Adrenal gland (tissue), 12 donors: Measurements from ENCODE around the gene FCRL5. TPM values are rescaled to one million over a fixed set of nuclear protein-coding genes. Genes with fewer than 3 reads are reported as not detected.

Experiments used
- DNase-seq, 7 donors: peaks; one replicate each; pipeline ENCODE4 v3.0.0-alpha.2; 2019 to 2020
- H3K27ac ChIP-seq, 5 donors: fragments of 200-600 bp; sonication (generic) in 4 of 5; 1 replicate in 3 of 5; 2 replicates in 2 of 5; pipeline versions ENCODE4 v1.5.1 to v1.8.0; 2016 to 2020; ENCODE audit warnings: mild to moderate bottlenecking in 1 of 5
- H3K27me3 ChIP-seq: fragments of 200-600 bp; 2 replicates; pipeline ENCODE4 v1.8.0; 2021
- H3K36me3 ChIP-seq, 2 donors: fragments of 200-600 bp; replicated peaks in 1 of 2; 1 replicate in 1 of 2; 2 replicates in 1 of 2; pipeline versions ENCODE4 v1.5.1 to v1.8.0; 2018 to 2022
- H3K4me1 ChIP-seq, 2 donors: fragments of 200-600 bp; replicated peaks in 1 of 2; 1 replicate in 1 of 2; 2 replicates in 1 of 2; pipeline versions ENCODE4 v1.5.1 to v1.8.0; 2018 to 2021
- H3K4me3 ChIP-seq, 4 donors: fragments of 200-600 bp; sonication (generic) in 3 of 4; one replicate each; pipeline ENCODE4 v1.5.1; 2016 to 2018
- H3K9me3 ChIP-seq, 3 donors: fragments of 200-600 bp; sonication (generic) in 1 of 3; replicated peaks in 1 of 3; 1 replicate in 2 of 3; 2 replicates in 1 of 3; pipeline versions ENCODE4 v1.5.1 to v1.8.0; 2016 to 2021
- CTCF ChIP-seq, 6 experiments: fragments of 450-650 bp in 4 of 6; fragments of 200-600 bp in 2 of 6; sonication (generic) in 1 of 6; IDR thresholded peaks; 1 replicate in 5 of 6; 2 replicates in 1 of 6; pipeline versions ENCODE4 v1.5.1 to v1.8.0; 2016 to 2021; ENCODE audit warnings: antibody characterized with exemption in 6 of 6, mild to moderate bottlenecking in 2 of 6, moderate library complexity in 1 of 6
- POLR2A ChIP-seq, 2 donors: fragments of 450-650 bp; IDR thresholded peaks; one replicate each; pipeline ENCODE4 v1.6.1; 2017; ENCODE audit warnings: antibody characterized with exemption in 2 of 2, mild to moderate bottlenecking in 2 of 2, moderate library complexity in 1 of 2
- WGBS, 4 donors: extraction: QIAGEN DNeasy Blood & Tissue Kit in 2 of 4; methylation state at CpG; one replicate each; pipeline versions ENCODE4 v1.1.5 to v1.1.7; 2013 to 2017; 5-methylcytosine and 5-hydroxymethylcytosine counted together
- intact Hi-C, 2 donors: fragments of 100-400 bp; cut with DNase I; formaldehyde crosslinking; loops; one replicate each; pipeline versions ENCODE4 v1.14.1 to v1.15.0; 2022 to 2023
- polyA plus RNA-seq, 3 donors: library from polyadenylated mRNA; stranded (reverse); fragments of 200-250 nt in 2 of 3; fragments of 350-450 nt in 1 of 3; fragmentation: Illumina TruSeq in 1 of 3; extraction: RNeasy Lipid Tissue Mini Kit (QIAGEN cat#74804) in 1 of 3; gene quantifications; one replicate each; pipeline ENCODE4 v1.2.3, GENCODE V29; 2013 to 2014
- total RNA-seq, 9 donors: library from RNA; depleted of rRNA in 4 of 9; stranded (reverse); fragments of >200 nt in 4 of 9; fragments of 120-200 nt in 1 of 9; fragmentation: NEBNext Ultra II Directional in 1 of 9; extraction: Animal tissue kit (Norgen Biotek cat#: 25700) in 1 of 9; gene quantifications; one replicate each; pipeline versions ENCODE4 v1.1.0 to v1.2.4, GENCODE V29; 2013 to 2023
- donor health status: healthy with polysubstance abuse.
- donor health status: Bipolar disorder and iron deficiency.
- donor health status: DM: yes; HTN: yes; CAD: no.
- donor health status: DM: no; HTN: no; CAD: no.
- donor health status: DM: no; HTN: no; CAD: no.
- donor health status: DM: yes; HTN: yes; CAD: no.

FCRL5 gene
- total and polyA plus RNA-seq, 12 donors: under 0.01 to 1.1 (median 0.24) TPM; not detected in 5

- 45 to 68% (median 54%) methylated on average over 3 of the region's 3 CpGs for WGBS, 4 donors
- intact Hi-C loops: loop anchor here (10.0 kb wide), 2 partner anchors 303 to 323 kb away; no protein-coding TSS in a partner anchor
These were observed 54.2 kb downstream of the FCRL5 start for GRCh38 chr1:157497987-157498735.

GRCh38 chr1:157497284-157497683 is 55.0 kb downstream of the FCRL5 start:
- no peak for TF ChIP-seq CTCF (IDR thresholded peaks at IDR 0.05)
- TF ChIP-seq POLR2A (IDR thresholded peaks at IDR 0.05): no peak
- H3K27ac ChIP-seq: no peak overlapping the region
- 68 to 90% (median 78%) methylated on average over 1 of the region's 1 CpG for WGBS, 4 donors
- no peaks in the 10 kb centered on the region for H3K36me3 ChIP-seq
- no peak for DNase-seq
- H3K27me3 ChIP-seq: no peaks in the 10 kb centered on the region
- H3K4me3 ChIP-seq: no peak overlapping the region
- no peaks in the 10 kb centered on the region for H3K9me3 ChIP-seq
- intact Hi-C loops: loop anchor here (10.0 kb wide), 2 partner anchors 302 to 322 kb away; no protein-coding TSS in a partner anchor
- H3K4me1 ChIP-seq: no peaks in the 10 kb centered on the region

More at GRCh38 chr1:157497987-157498735, 54.2 kb downstream of the FCRL5 start:
- H3K4me3 ChIP-seq: no peak overlapping the region
- TF ChIP-seq CTCF (IDR thresholded peaks at IDR 0.05) (no peak), POLR2A (IDR thresholded peaks at IDR 0.05) (no peak)
- no peaks in the 10 kb centered on the region for H3K4me1 ChIP-seq
- no peaks in the 10 kb centered on the region for H3K27me3 ChIP-seq
- H3K9me3 ChIP-seq: no peaks in the 10 kb centered on the region
- no peaks in the 10 kb centered on the region for H3K36me3 ChIP-seq
- no peak for DNase-seq
- no peak overlapping the region for H3K27ac ChIP-seq

GRCh38 chr1:157496121-157496526 is 56.2 kb downstream of the FCRL5 start:
- DNase-seq: peak in 5 of 7 donors; percentile 14 to 60 (median 44)
- 12 to 17% (median 14%) methylated on average over 5 of the region's 5 CpGs for WGBS, 4 donors
- intact Hi-C loops: loop anchor here (10.0 kb wide), 2 partner anchors 301 to 321 kb away; no protein-coding TSS in a partner anchor

More at GRCh38 chr1:157496121-157496526, 56.2 kb downstream of the FCRL5 start:
- Histone ChIP-seq H3K27ac (no peak overlapping the region), H3K4me3 (no peak overlapping the region), H3K4me1 (no peaks in the 10 kb centered on the region), H3K9me3 (no peaks in the 10 kb centered on the region), H3K27me3 (no peaks in the 10 kb centered on the region), H3K36me3 (no peaks in the 10 kb centered on the region)
- TF ChIP-seq POLR2A (IDR thresholded peaks at IDR 0.05) (no peak), CTCF (IDR thresholded peaks at IDR 0.05) (peak; percentile 30 to 84 (median 66))
